HepG2 (cell line): Measurements from ENCODE around the gene SMIM20. TPM values are rescaled to one million over a fixed set of nuclear protein-coding genes. Genes with fewer than 3 reads are reported as not detected.

ENCODE experiments used
- ATAC-seq: fragments of 200-7000 bp; cut with Tn5 transposase; 3 replicates; pipeline ENCODE4 v1.9.1; 2020; ENCODE audit warnings: mild to moderate bottlenecking, moderate library complexity
- BruUV-seq: library from RNA; stranded (reverse); fragments of 400-500 nt; replicated peaks from 2 replicates; lab custom pipeline; 2021; lab: Mats Ljungman, UMichigan
- CTCF ChIA-PET: fragments of 300-600 bp; formaldehyde crosslinking; extraction: SDS; loops from one replicate; lab custom pipeline; 2021; ENCODE audit warnings: low total read pairs, inconsistent platforms, low intra/inter-chr PET ratio; lab: Yijun Ruan, JAX
- POLR2A ChIA-PET: fragments of 350-600 bp; sonication (Branson Sonifier 250); formaldehyde crosslinking; loops from one replicate; lab custom pipeline; 2020; ENCODE audit warnings: antibody characterized with exemption, inconsistent platforms; lab: Yijun Ruan, JAX
- DNase-seq: peaks from one replicate; pipeline ENCODE4 v3.0.0-alpha.2; 2015; ENCODE audit warnings: low spot score
- FAIRE-seq: peaks from 3 replicates; lab custom pipeline; 2011; peaks lifted over from hg19 to GRCh38; lab: Jason Lieb, UNC
- H2AFZ ChIP-seq: one replicate; pipeline ENCODE4 v1.6.1; 2011; ENCODE audit warnings: low read length, inconsistent platforms
- H3K27ac ChIP-seq: fragments of 300-600 bp; 3 replicates; pipeline ENCODE4 v1.8.0; 2011; ENCODE audit warnings: mixed run types, mild to moderate bottlenecking, mixed read lengths, low read length, inconsistent platforms; ENCODE audit not compliant: insufficient read depth; ENCODE audit errors: extremely low read length
- H3K27me3 ChIP-seq, 2 experiments: fragments of 200-600 bp in 1 of 2; 2 replicates in 1 of 2; 3 replicates in 1 of 2; pipeline versions ENCODE4 v1.6.0 to v1.8.0; 2011; ENCODE audit warnings: low read length in 2 of 2, mild to moderate bottlenecking in 2 of 2, moderate library complexity in 2 of 2, inconsistent platforms in 1 of 2; ENCODE audit not compliant: insufficient read depth in 2 of 2, control insufficient read depth in 1 of 2
- H3K36me3 ChIP-seq, 2 experiments: fragments of 200-600 bp in 1 of 2; replicated peaks in 1 of 2; 2 replicates in 1 of 2; 3 replicates in 1 of 2; pipeline versions ENCODE4 v1.5.1 to v1.8.0; 2011; ENCODE audit warnings: low read length in 2 of 2, inconsistent platforms in 1 of 2; ENCODE audit not compliant: insufficient read depth in 2 of 2, control insufficient read depth in 1 of 2
- H3K4me1 ChIP-seq: 2 replicates; pipeline ENCODE4 v1.5.1; 2012; ENCODE audit warnings: low read length, inconsistent platforms; ENCODE audit not compliant: insufficient read depth
- H3K4me2 ChIP-seq: 2 replicates; pipeline ENCODE4 v1.6.0; 2011; ENCODE audit warnings: low read depth, low read length, inconsistent platforms
- H3K4me3 ChIP-seq, 3 experiments: fragments of 200-600 bp in 1 of 3; sonication (generic), shearing (Covaris generic) in 1 of 3; replicated peaks in 1 of 3; 2 replicates each; pipeline ENCODE4 v1.5.1; 2011 to 2016; ENCODE audit warnings: low read length in 3 of 3, inconsistent platforms in 2 of 3, low read depth in 2 of 3, mild to moderate bottlenecking in 2 of 3, control low read depth in 1 of 3, mixed read lengths in 1 of 3; ENCODE audit not compliant: insufficient read depth in 1 of 3
- H3K79me2 ChIP-seq: one replicate; pipeline ENCODE4 v1.6.1; 2011; ENCODE audit warnings: low read length, inconsistent platforms; ENCODE audit not compliant: insufficient read depth
- H3K9ac ChIP-seq: 2 replicates; pipeline ENCODE4 v1.6.0; 2011; ENCODE audit warnings: mild to moderate bottlenecking, low read depth, low read length, inconsistent platforms; ENCODE audit not compliant: insufficient read depth
- H3K9me3 ChIP-seq: 2 replicates; pipeline ENCODE4 v1.5.1; 2012; ENCODE audit warnings: mild to moderate bottlenecking, low read length
- H4K20me1 ChIP-seq: 2 replicates; pipeline ENCODE4 v1.6.0; 2011; ENCODE audit warnings: inconsistent platforms, mild to moderate bottlenecking, low read length, moderate library complexity; ENCODE audit not compliant: insufficient read depth
- E2F2 ChIP-seq: sonication (generic); formaldehyde crosslinking; IDR thresholded peaks from 2 replicates; pipeline ENCODE4 v1.4.0; 2020; ENCODE audit warnings: missing genetic modification reagents, borderline replicate concordance
- GABPA ChIP-seq, 2 experiments: IDR thresholded peaks; 2 replicates each; pipeline ENCODE4 v1.6.1; 2011 to 2016; ENCODE audit warnings: low read depth in 2 of 2, low read length in 1 of 2, missing biosample characterization in 1 of 2, missing genetic modification characterization in 1 of 2
- GPN1 ChIP-seq: sonication (generic); formaldehyde crosslinking; IDR thresholded peaks from 2 replicates; pipeline ENCODE4 v1.5.1; 2020; ENCODE audit warnings: missing genetic modification reagents, borderline replicate concordance
- KLF12 ChIP-seq: sonication (generic); formaldehyde crosslinking; IDR thresholded peaks from 2 replicates; pipeline ENCODE4 v1.4.0; 2020; ENCODE audit warnings: missing genetic modification reagents, borderline replicate concordance
- KMT2A ChIP-seq: sonication (generic); formaldehyde crosslinking; IDR thresholded peaks from 2 replicates; pipeline ENCODE4 v1.4.0; 2020; ENCODE audit warnings: missing genetic modification reagents
- MLXIP ChIP-seq: sonication (generic); formaldehyde crosslinking; IDR thresholded peaks from 2 replicates; pipeline ENCODE4 v1.9.0; 2021; ENCODE audit warnings: missing genetic modification reagents, borderline replicate concordance
- NFYC ChIP-seq: IDR thresholded peaks from 2 replicates; pipeline ENCODE4 v1.6.1; 2016; ENCODE audit warnings: missing genetic modification reagents, missing compliant biosample characterization
- NR2C2 ChIP-seq: sonication (generic); formaldehyde crosslinking; IDR thresholded peaks from 2 replicates; pipeline ENCODE4 v1.4.0; 2020; ENCODE audit warnings: missing genetic modification reagents, mild to moderate bottlenecking, moderate library complexity, borderline replicate concordance
- PHF20 ChIP-seq: sonication (generic); formaldehyde crosslinking; IDR thresholded peaks from 2 replicates; pipeline ENCODE4 v1.5.0; 2020; ENCODE audit warnings: mild to moderate bottlenecking, missing genetic modification reagents
- SIN3B ChIP-seq: fragments of 150-350 bp; IDR thresholded peaks from 2 replicates; pipeline ENCODE4 v1.6.1; 2014; ENCODE audit warnings: low read length
- TAF15 ChIP-seq: fragments of 200-400 bp; formaldehyde crosslinking; IDR thresholded peaks from one replicate; pipeline ENCODE4 v1.6.1; 2018; ENCODE audit warnings: mild to moderate bottlenecking, low read depth, low read length; ENCODE audit not compliant: poor library complexity, severe bottlenecking
- YEATS2 ChIP-seq: sonication (generic); formaldehyde crosslinking; IDR thresholded peaks from 2 replicates; pipeline ENCODE4 v1.4.0; 2020; ENCODE audit warnings: missing genetic modification reagents, borderline replicate concordance
- ZNF232 ChIP-seq: sonication (generic); formaldehyde crosslinking; IDR thresholded peaks from 2 replicates; pipeline ENCODE4 v1.4.0; 2020; ENCODE audit warnings: missing genetic modification reagents, borderline replicate concordance
- ZNF484 ChIP-seq: sonication (generic); formaldehyde crosslinking; IDR thresholded peaks from 2 replicates; pipeline ENCODE4 v1.5.1; 2020; ENCODE audit warnings: mild to moderate bottlenecking, low read depth, missing genetic modification reagents, borderline replicate concordance
- ZNF792 ChIP-seq: IDR thresholded peaks from 2 replicates; pipeline ENCODE4 v1.6.1; 2016
- ZNF841 ChIP-seq: sonication (generic); formaldehyde crosslinking; IDR thresholded peaks from 2 replicates; pipeline ENCODE4 v1.8.1; 2023; ENCODE audit warnings: missing genetic modification reagents, borderline replicate concordance
- ZNF891 ChIP-seq: sonication (generic); formaldehyde crosslinking; IDR thresholded peaks from 2 replicates; pipeline ENCODE4 v1.5.0; 2020; ENCODE audit warnings: mild to moderate bottlenecking, missing genetic modification reagents
- in situ Hi-C: cut with HindIII; loops from 2 replicates; pipeline ENCODE4 v1.10.0; 2017; ENCODE audit warnings: low pct_unique_long_range_greater_than_20kb; ENCODE audit not compliant: extremely low pct_ligation_motif_present
- intact Hi-C: fragments of 100-400 bp; cut with micrococcal nuclease; formaldehyde crosslinking; loops from one replicate; pipeline ENCODE4 v1.10.0; 2022; ENCODE audit not compliant: unreplicated experiment
- polyA plus RNA-seq, 8 experiments: library from polyadenylated mRNA; depleted of rRNA in 3 of 8; stranded (reverse) in 7 of 8; unstranded in 1 of 8; fragments of >200 nt; fragmentation: Illumina TruSeq in 4 of 8; extraction: Trizol in 4 of 8; gene quantifications; 2 replicates each; pipeline versions ENCODE4 v1.2.1 to v1.2.3, GENCODE V29; 2011 to 2016; ENCODE audit warnings: low read depth in 4 of 8, missing spikeins in 1 of 8, mixed read lengths in 1 of 8; ENCODE audit not compliant: insufficient read depth in 1 of 8
- total RNA-seq, 5 experiments: library from RNA; depleted of rRNA; stranded (reverse); fragments of >200 nt; fragmentation: Illumina TruSeq; extraction: Trizol; gene quantifications; 2 replicates each; pipeline ENCODE4 v1.2.3, GENCODE V29; 2016; ENCODE audit warnings: low read depth in 1 of 5
- TF ChIP-seq, protein P1 (sequence below): sonication (generic); IDR thresholded peaks from 2 replicates; pipeline ENCODE4 v1.6.1; 2016; ENCODE audit warnings: low read depth, borderline replicate concordance

SMIM20 gene
- total and polyA plus RNA-seq, 2 of the 13 experiments (the other 11 are each of a cell fraction or from before 2014, with no cell fraction given), result 26.3 to 30.2 TPM

DNA sequence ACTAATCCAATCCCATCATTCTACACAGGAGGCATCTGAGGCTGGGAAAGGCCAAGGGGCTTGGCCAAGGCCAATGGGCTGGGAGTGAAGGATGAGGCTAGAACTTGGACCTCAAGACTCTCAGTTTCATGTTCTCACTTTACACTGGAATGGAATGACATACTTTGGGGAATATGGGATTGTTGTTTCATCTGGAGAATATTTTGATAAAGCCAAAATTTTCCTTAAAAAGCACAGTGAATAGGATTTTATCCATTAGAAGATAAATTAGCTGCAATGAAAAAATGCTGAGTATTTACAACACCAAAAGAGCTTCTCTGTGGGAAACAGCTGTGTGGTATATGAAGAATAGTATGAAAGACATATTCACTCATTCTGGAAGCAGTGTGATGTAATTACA is 29.3 kb downstream of the SMIM20 start:
- ChIA-PET CTCF (no interaction called here), POLR2A (no interaction called here)
- in situ Hi-C loops, result no loop called here

More for the DNA sequence above, 29.3 kb downstream of the SMIM20 start:
- no peak for TF ChIP-seq YEATS2 (CRISPR knock-in tag)
- TF ChIP-seq, protein P1, sequence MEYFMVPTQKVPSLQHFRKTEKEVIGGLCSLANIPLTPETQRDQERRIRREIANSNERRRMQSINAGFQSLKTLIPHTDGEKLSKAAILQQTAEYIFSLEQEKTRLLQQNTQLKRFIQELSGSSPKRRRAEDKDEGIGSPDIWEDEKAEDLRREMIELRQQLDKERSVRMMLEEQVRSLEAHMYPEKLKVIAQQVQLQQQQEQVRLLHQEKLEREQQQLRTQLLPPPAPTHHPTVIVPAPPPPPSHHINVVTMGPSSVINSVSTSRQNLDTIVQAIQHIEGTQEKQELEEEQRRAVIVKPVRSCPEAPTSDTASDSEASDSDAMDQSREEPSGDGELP, result no peak
- TF ChIP-seq GABPA (IDR thresholded peaks at IDR 0.05; ENCODE audit: low read depth, low read length), result no peak
- TF ChIP-seq GABPA (CRISPR knock-in tag; IDR thresholded peaks at IDR 0.05; ENCODE audit: low read depth), result no peak
- no peak for TF ChIP-seq ZNF484 (CRISPR knock-in tag)
- TF ChIP-seq ZNF792 (CRISPR knock-in tag), result no peak
- no peak for TF ChIP-seq SIN3B
- TF ChIP-seq PHF20, result no peak
- no peak for TF ChIP-seq ZNF891 (CRISPR knock-in tag)
- no peak for TF ChIP-seq KMT2A
- no peak for TF ChIP-seq E2F2 (CRISPR knock-in tag)
- no peak for TF ChIP-seq NFYC (CRISPR knock-in tag)
- no peak for TF ChIP-seq ZNF841 (CRISPR knock-in tag)
- TF ChIP-seq MLXIP (CRISPR knock-in tag), result no peak
- TF ChIP-seq GPN1 (CRISPR knock-in tag), result no peak
- TF ChIP-seq NR2C2, result no peak
- TF ChIP-seq KLF12, result no peak
- TF ChIP-seq ZNF232 (CRISPR knock-in tag), result no peak
- no peak for TF ChIP-seq TAF15
- no peaks in the 10 kb centered on the region for H3K27me3 ChIP-seq
- intact Hi-C loops, result no loop called here
- no peak overlapping the region for H3K4me3 ChIP-seq
- H3K4me1 ChIP-seq, result peaks cover 6% of the 10 kb centered on the region; the same call in 1 of the 2 replicates
- FAIRE-seq (no peak), ATAC-seq (no peak), DNase-seq (no peak)
- no peaks in the 10 kb centered on the region for H3K79me2 ChIP-seq
- H3K9me3 ChIP-seq, result no peaks in the 10 kb centered on the region
- no peaks in the 10 kb centered on the region for H3K36me3 ChIP-seq
- no TSS peak for BruUV-seq
- no peaks in the 10 kb centered on the region for H4K20me1 ChIP-seq
- H2AFZ ChIP-seq, result no peak overlapping the region
- no peak overlapping the region for H3K27ac ChIP-seq
- H3K4me2 ChIP-seq, result no peak overlapping the region
- no peak overlapping the region for H3K9ac ChIP-seq
